ENCODE results near the gene HINT2. TPM values are rescaled to one million over a fixed set of nuclear protein-coding genes. Genes with fewer than 3 reads are reported as not detected.
A peak's percentile ranks its signal among the peaks of the same experiment; 100 is the strongest.

The HINT2 gene
- polyA plus RNA-seq, 3 donors from 2014 or later = 105 to 124 (median 122) TPM

GRCh38 chr9:35847792-35848572, 33.1 kb upstream of the HINT2 start:
- Mint-ChIP-seq H3K36me3 (peaks cover 7 to 15% (median 9%) of the 10 kb centered on the region in 3 donors), H3K9me3 (no peaks in the 10 kb centered on the region), H3K27ac (no peak overlapping the region), H3K27me3 (ENCODE audit: low read depth in 3 of 3) (peaks cover 0 to 2% (median 1%) of the 10 kb centered on the region in 3 donors), H3K4me1 (peaks cover 13 to 15% of the 10 kb centered on the region in 2 donors), H3K4me3 (peak overlapping the region in 1 of 5 donors; percentile 6)
- no peak for DNase-seq

DNA sequence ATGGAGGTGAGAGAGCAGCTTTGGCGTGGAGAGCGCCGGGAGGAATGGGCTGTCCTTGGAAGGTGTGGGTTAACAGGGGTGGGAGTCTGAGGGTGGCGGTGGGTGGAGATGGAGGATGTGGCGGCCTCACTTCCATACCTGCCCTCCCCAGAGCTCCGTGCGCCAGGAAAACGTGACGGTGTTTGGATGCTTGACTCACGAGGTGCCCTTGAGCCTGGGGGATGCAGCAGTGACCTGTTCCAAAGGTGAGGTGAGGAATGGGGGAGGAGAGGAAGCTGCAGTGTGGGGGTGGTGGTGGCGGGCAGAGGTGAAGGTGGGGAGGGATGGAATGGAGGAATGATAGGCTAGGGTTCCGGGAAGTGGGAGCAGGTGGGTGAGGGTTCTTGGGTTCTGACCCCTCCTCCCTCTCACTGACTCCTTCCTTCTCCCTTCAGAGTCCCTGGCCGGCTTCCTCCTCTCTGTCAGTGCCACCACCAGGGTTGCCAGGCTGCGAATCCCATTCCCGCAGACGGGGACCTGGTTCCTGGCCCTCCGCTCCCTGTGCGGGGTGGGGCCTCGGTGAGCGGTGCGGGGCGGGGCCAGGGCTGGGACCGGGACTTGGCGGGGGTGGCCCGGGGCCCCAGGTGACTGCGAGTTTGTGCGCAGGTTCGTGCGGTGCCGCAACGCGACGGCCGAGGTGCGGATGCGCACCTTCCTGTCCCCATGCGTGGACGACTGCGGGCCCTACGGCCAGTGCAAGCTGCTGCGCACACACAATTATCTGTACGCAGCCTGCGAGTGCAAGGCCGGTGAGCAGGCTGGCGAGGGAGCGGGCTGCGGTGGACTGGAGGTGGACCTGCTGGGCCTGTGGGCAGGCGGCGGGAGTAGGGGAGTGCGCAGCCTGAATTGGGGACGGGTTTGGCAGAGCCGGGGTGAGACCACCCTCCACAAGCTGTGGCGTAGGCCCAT, 31.3 kb upstream of the HINT2 start:
- peaks cover 7 to 15% (median 9%) of the 10 kb centered on the region in 3 donors for H3K36me3 Mint-ChIP-seq
- H3K27me3 Mint-ChIP-seq (ENCODE audit: low read depth in 3 of 3) = peaks cover 0 to 3% (median 1%) of the 10 kb centered on the region in 3 donors
- peaks cover 13 to 15% of the 10 kb centered on the region in 2 donors for H3K4me1 Mint-ChIP-seq
- no peak for DNase-seq
- H3K9me3 Mint-ChIP-seq = no peaks in the 10 kb centered on the region
- no peak overlapping the region for H3K4me3 Mint-ChIP-seq
- H3K27ac Mint-ChIP-seq = no peak overlapping the region

- Mint-ChIP-seq H3K9me3 (no peaks in the 10 kb centered on the region), H3K4me1 (peaks cover 13 to 15% of the 10 kb centered on the region in 2 donors), H3K27me3 (ENCODE audit: low read depth in 3 of 3) (peaks cover 0 to 3% (median 1%) of the 10 kb centered on the region in 3 donors), H3K36me3 (peaks cover 4 to 15% (median 7%) of the 10 kb centered on the region in 3 donors), H3K4me3 (no peak overlapping the region), H3K27ac (peak overlapping the region in 1 of 6 donors; percentile 12)
- DNase-seq = no peak
These were observed 29.9 kb upstream of the HINT2 start for GRCh38 chr9:35844628-35845270.

DNA sequence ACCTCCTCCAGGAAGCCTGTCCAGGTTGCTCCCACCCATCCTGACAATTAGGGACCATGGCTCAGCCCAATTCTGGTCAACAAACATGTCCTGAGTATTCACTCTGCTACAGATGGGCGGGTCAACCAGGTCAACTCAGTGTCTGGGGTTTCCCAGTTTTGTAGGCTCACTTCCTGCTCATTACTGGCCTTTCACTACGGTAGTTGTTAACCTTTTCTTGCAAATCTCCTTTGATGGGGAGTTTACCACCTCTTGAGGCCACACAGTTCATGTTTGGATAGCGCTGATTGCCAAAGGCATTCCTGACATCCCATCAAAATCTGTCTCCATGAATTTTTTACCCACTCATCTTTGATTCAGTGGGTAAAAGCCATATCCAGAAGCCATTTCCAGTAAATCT, 28.0 kb upstream of the HINT2 start:
- peaks cover 0 to 10% (median 5%) of the 10 kb centered on the region in 3 donors for H3K36me3 Mint-ChIP-seq
- no peak overlapping the region for H3K4me3 Mint-ChIP-seq
- H3K4me1 Mint-ChIP-seq = peaks cover 13 to 15% of the 10 kb centered on the region in 2 donors
- no peak overlapping the region for H3K27ac Mint-ChIP-seq
- peaks cover 0 to 5% (median 1%) of the 10 kb centered on the region in 3 donors for H3K27me3 Mint-ChIP-seq (ENCODE audit: low read depth in 3 of 3)
- no peaks in the 10 kb centered on the region for H3K9me3 Mint-ChIP-seq
- DNase-seq = no peak

- Mint-ChIP-seq H3K27ac (no peak overlapping the region), H3K4me3 (no peak overlapping the region), H3K36me3 (peaks cover 0 to 4% (median under 1%) of the 10 kb centered on the region in 3 donors), H3K27me3 (ENCODE audit: low read depth in 3 of 3) (peaks cover 0 to 5% (median 1%) of the 10 kb centered on the region in 3 donors), H3K4me1 (peaks cover 13 to 15% of the 10 kb centered on the region in 2 donors), H3K9me3 (no peaks in the 10 kb centered on the region)
- no peak for DNase-seq
These were observed 27.3 kb upstream of the HINT2 start for GRCh38 chr9:35842020-35842745.

- H3K9me3 Mint-ChIP-seq = no peaks in the 10 kb centered on the region
- H3K4me3 Mint-ChIP-seq = no peak overlapping the region
- peaks cover 0 to 5% (median 1%) of the 10 kb centered on the region in 3 donors for H3K27me3 Mint-ChIP-seq (ENCODE audit: low read depth in 3 of 3)
- H3K4me1 Mint-ChIP-seq = peaks cover 12 to 13% of the 10 kb centered on the region in 2 donors
- no peaks in the 10 kb centered on the region for H3K36me3 Mint-ChIP-seq
- no peak for DNase-seq
- no peak overlapping the region for H3K27ac Mint-ChIP-seq
These were observed 26.7 kb upstream of the HINT2 start for GRCh38 chr9:35841645-35841900.

DNA sequence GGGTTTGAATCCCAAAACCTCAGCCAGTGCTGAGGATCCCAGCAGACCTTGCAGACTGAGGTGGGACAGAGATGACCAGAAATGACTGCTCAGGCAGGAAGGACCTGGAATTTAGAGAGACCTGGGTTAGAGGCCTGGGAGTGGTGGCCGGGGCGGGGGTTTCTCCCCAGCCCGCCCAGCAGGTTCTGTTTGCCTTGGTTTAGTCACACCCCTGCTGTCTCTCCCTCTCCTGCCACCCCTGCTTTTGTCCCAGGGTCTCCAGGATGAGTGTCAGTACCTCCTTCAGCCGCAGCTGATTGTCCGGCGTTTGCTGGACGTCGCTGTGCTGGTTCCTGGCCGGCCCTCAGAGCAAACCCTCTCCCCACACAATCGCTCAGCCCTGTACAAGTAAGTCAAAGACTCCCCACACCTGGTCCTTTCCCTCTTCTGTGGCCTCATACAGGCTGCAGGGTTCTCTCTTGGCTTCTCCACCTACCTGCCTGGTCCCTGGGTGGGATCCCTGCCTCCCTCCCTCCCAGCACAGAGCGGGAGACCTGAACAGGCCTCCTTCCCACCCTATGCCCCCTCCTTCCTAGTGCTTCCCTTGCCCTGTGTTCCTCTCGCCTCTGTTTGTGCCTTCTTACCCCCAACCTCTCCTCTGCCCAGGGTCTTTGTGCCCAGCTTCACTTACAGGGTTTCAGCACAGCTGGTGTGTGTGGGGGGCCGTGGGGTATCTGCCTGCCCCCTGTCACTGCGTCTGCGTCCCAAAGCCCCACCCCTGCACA, 26.2 kb upstream of the HINT2 start:
- no peak overlapping the region for H3K27ac Mint-ChIP-seq

DNA sequence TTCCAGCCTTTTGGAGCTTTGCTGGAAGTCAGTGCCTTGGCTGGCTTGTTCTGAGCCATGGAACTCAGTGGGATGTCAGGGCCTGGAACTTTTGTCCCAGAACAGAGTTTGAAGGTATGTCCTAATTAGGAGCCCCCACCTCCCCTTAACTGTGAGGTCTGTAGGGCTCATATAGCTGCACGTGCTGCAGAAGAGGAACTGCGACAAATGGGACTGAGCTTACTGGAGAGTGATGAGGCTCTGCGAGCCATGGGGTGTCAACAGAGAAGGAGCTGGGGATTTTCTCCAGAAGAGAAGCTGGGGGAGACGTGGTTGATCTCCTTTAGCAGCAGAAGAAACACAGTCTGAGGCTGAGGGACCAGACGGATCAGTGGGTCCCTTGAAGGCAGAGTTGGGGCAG, 25.1 kb upstream of the HINT2 start:
- peaks cover 0 to 10% (median 1%) of the 10 kb centered on the region in 3 donors for H3K27me3 Mint-ChIP-seq (ENCODE audit: low read depth in 3 of 3)
- no peak for DNase-seq
- no peak overlapping the region for H3K27ac Mint-ChIP-seq
- H3K4me1 Mint-ChIP-seq = peaks cover 4 to 6% of the 10 kb centered on the region in 2 donors
- H3K4me3 Mint-ChIP-seq = no peak overlapping the region
- no peaks in the 10 kb centered on the region for H3K9me3 Mint-ChIP-seq
- no peaks in the 10 kb centered on the region for H3K36me3 Mint-ChIP-seq

More for the DNA sequence above, 26.2 kb upstream of the HINT2 start:
- H3K27me3 Mint-ChIP-seq (ENCODE audit: low read depth in 3 of 3) = peaks cover 0 to 5% (median 1%) of the 10 kb centered on the region in 3 donors
- no peak overlapping the region for H3K4me3 Mint-ChIP-seq
- no peaks in the 10 kb centered on the region for H3K36me3 Mint-ChIP-seq
- no peak for DNase-seq
- no peaks in the 10 kb centered on the region for H3K9me3 Mint-ChIP-seq
- peaks cover 12 to 13% of the 10 kb centered on the region in 2 donors for H3K4me1 Mint-ChIP-seq

DNA sequence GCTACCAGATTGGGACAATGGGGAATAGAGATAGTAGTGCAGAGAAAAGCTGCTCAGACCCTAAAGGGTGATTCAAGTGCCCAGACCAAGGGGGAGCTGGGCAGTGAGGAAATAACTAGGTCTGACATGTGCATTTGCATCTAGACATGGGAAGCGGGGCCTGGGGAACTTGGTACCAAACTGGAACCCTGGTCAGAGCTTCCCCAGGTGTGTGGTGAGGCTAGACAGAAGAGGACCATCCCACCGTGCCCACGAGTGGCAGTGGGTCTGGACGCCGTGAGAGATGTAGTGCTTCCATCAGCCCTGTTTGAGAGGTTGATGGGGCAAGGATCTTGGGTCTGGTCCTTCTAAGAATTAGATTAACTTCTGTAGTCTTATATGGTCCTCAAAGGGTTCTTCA, 21.8 kb upstream of the HINT2 start:
- H3K27ac Mint-ChIP-seq = peak overlapping the region in 1 of 6 donors; percentile 6
- no peaks in the 10 kb centered on the region for H3K36me3 Mint-ChIP-seq
- no peak overlapping the region for H3K4me3 Mint-ChIP-seq
- no peaks in the 10 kb centered on the region for H3K4me1 Mint-ChIP-seq
- H3K27me3 Mint-ChIP-seq (ENCODE audit: low read depth in 3 of 3) = peaks cover 0 to 7% (median 3%) of the 10 kb centered on the region in 3 donors
- DNase-seq = no peak
- H3K9me3 Mint-ChIP-seq = no peaks in the 10 kb centered on the region

DNA sequence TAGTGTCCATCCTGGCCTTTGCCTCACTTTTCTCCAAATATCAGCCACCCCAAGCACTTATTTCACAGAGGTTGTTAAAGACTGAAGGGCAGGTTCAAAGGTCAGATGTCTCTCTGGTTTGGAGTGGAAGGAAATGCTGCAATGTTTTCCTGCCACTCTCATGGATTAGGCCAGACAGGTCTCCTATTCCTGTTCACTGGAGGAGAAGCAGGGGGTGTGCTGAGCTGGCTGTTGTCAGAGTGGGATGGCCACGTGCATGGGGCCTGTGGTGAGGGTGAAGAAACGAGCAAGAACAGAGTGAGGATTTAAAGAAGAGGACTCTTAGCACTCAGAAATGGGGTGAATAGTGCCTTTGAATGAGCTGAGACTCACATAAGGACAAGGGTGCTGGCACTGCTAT, 20.9 kb upstream of the HINT2 start:
- no peaks in the 10 kb centered on the region for H3K9me3 Mint-ChIP-seq
- H3K36me3 Mint-ChIP-seq = no peaks in the 10 kb centered on the region
- H3K4me3 Mint-ChIP-seq = no peak overlapping the region
- no peak for DNase-seq
- H3K27me3 Mint-ChIP-seq (ENCODE audit: low read depth in 3 of 3) = peaks cover 0 to 7% (median 3%) of the 10 kb centered on the region in 3 donors
- no peaks in the 10 kb centered on the region for H3K4me1 Mint-ChIP-seq
- no peak overlapping the region for H3K27ac Mint-ChIP-seq

DNA sequence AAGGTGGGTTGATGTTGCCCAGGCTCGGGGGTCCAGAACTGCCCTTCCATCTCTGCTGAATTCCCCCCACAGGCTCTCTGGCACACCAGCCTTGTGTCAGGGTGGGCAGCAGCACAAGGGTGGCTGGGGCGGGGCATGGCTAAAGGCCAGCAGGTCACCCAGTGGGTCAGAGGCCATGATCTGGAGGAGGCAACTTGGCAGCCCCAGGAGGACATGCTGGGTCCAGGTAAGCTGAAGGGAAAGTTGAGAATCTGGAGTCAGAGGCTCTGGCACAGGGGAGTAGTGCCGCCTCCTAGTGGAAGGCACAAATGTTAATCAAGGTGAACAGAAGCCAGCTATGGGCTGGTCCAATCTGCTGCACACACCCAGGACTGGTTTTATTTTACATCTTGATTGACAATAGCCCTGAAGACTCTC, 20.4 kb upstream of the HINT2 start:
- Mint-ChIP-seq H3K27ac (no peak overlapping the region), H3K27me3 (ENCODE audit: low read depth in 3 of 3) (peaks cover 0 to 7% (median 3%) of the 10 kb centered on the region in 3 donors), H3K4me1 (peaks cover 0 to 2% of the 10 kb centered on the region in 2 donors)

GRCh38 chr9:35834260-35835215, 19.7 kb upstream of the HINT2 start:
- Mint-ChIP-seq H3K27me3 (ENCODE audit: low read depth in 3 of 3) (peaks cover 0 to 7% (median 3%) of the 10 kb centered on the region in 3 donors), H3K9me3 (no peaks in the 10 kb centered on the region), H3K36me3 (no peaks in the 10 kb centered on the region), H3K4me1 (peaks cover 4 to 9% of the 10 kb centered on the region in 2 donors), H3K4me3 (no peak overlapping the region), H3K27ac (no peak overlapping the region)
- no peak for DNase-seq

More for the DNA sequence above, 20.4 kb upstream of the HINT2 start:
- Mint-ChIP-seq H3K4me3 (no peak overlapping the region), H3K9me3 (no peaks in the 10 kb centered on the region), H3K36me3 (no peaks in the 10 kb centered on the region)
- no peak for DNase-seq
